ENCODE data around the gene PCBP2. TPM values are rescaled to one million over a fixed set of nuclear protein-coding genes. Genes with fewer than 3 reads are reported as not detected.

The PCBP2 gene
- total RNA-seq, 1 experiment from 2014 or later = 856 TPM

- ChIA-PET RAD21 (ENCODE audit: low non-redundant PET in 1 of 2, low total read pairs in 2 of 2, uncharacterized antibody in 2 of 2, unreplicated experiment in 2 of 2) (no interaction called here), CTCF (no interaction called here), POLR2A (no interaction called here)
- no peaks in the 10 kb centered on the region for H3K27me3 ChIP-seq (ENCODE audit: insufficient read depth, low read length)
- no peak overlapping the region for H2AFZ ChIP-seq (ENCODE audit: low read depth, low read length, poor library complexity, severe bottlenecking)
- peaks cover 94 to 96% of the 10 kb centered on the region in 2 experiments for H3K36me3 ChIP-seq (ENCODE audit: control insufficient read depth in 1 of 2, insufficient read depth in 2 of 2, low read length in 2 of 2)
- no peak for TF ChIP-seq EGR1 (IDR thresholded peaks at IDR 0.05; ENCODE audit: low read depth)
- TF ChIP-seq EZH2phosphoT487 (IDR thresholded peaks at IDR 0.05; ENCODE audit: borderline replicate concordance) = no peak
- TF ChIP-seq CEBPB (IDR thresholded peaks at IDR 0.05; ENCODE audit: low read depth) = no peak
- no peak for TF ChIP-seq TCF7L2 (IDR thresholded peaks at IDR 0.05; ENCODE audit: borderline replicate concordance, extremely low read depth, insufficient read depth, insufficient read length)
- no peak for TF ChIP-seq POLR2A (IDR thresholded peaks at IDR 0.05; ENCODE audit: borderline replicate concordance, extremely low read depth, insufficient read depth, insufficient read length)
- no peak for TF ChIP-seq JUND (IDR thresholded peaks at IDR 0.05)
- TF ChIP-seq SIN3A (IDR thresholded peaks at IDR 0.05; ENCODE audit: low read depth) = no peak
- TF ChIP-seq POLR2AphosphoS5 (IDR thresholded peaks at IDR 0.05; ENCODE audit: low read depth, low read length) = no peak
- TF ChIP-seq ZFX (IDR thresholded peaks at IDR 0.05) = no peak
- no peak for TF ChIP-seq ZBTB33 (IDR thresholded peaks at IDR 0.05; ENCODE audit: extremely low read depth, insufficient replicate concordance, low read length)
- TF ChIP-seq SP1 (IDR thresholded peaks at IDR 0.05; ENCODE audit: low read depth) = no peak
- no peak for TF ChIP-seq MAX (IDR thresholded peaks at IDR 0.05)
- no peak for TF ChIP-seq CTCF (IDR thresholded peaks at IDR 0.05 in 2 of 3, conservative IDR thresholded peaks at IDR 0.05 in 1 of 3; ENCODE audit: borderline replicate concordance in 1 of 3, insufficient read depth in 1 of 3, low read depth in 2 of 3, low read length in 2 of 3)
- no peak for TF ChIP-seq REST (IDR thresholded peaks at IDR 0.05; ENCODE audit: low read depth)
- no peak for TF ChIP-seq ELF1 (IDR thresholded peaks at IDR 0.05; ENCODE audit: borderline replicate concordance, low read depth)
- no peaks in the 10 kb centered on the region for H3K9me3 ChIP-seq (ENCODE audit: control insufficient read depth in 1 of 2, insufficient read depth in 1 of 2, low read depth in 1 of 2, low read length in 2 of 2)
- H3K4me1 ChIP-seq (ENCODE audit: control insufficient read depth in 1 of 2, insufficient read depth in 2 of 2, low read length in 2 of 2) = no peaks in the 10 kb centered on the region
- H3K4me2 ChIP-seq (ENCODE audit: low read length) = no peak overlapping the region
- no peak for ATAC-seq
- intact Hi-C loops (cut with micrococcal nuclease) = no loop called here
- H3K4me3 ChIP-seq (replicated peaks in 1 of 2; ENCODE audit: low read depth in 1 of 2, low read length in 2 of 2) = no peak overlapping the region
- no peak for DNase-seq (ENCODE audit: low read depth, low spot score)
- no peak overlapping the region for H3K9ac ChIP-seq (ENCODE audit: low read length)
- peaks cover 99% of the 10 kb centered on the region for H3K79me2 ChIP-seq (ENCODE audit: insufficient read depth, low read length)
- peaks cover 40% of the 10 kb centered on the region; the same call in 1 of the 2 replicates for H4K20me1 ChIP-seq (ENCODE audit: insufficient read depth)
- no TSS peak for BruUV-seq (replicated peaks)
- no peaks in the 10 kb centered on the region for H3K9me2 ChIP-seq (ENCODE audit: insufficient read depth)
- H3K27ac ChIP-seq (ENCODE audit: low read depth, low read length) = no peak overlapping the region
Measured at GRCh38 chr12:53466640-53467039, 14.7 kb downstream of the PCBP2 start.
